B cell (primary cell): ENCODE results near the gene LRSAM1. TPM values are rescaled to one million over a fixed set of nuclear protein-coding genes. Genes with fewer than 3 reads are reported as not detected.

Source experiments
- ATAC-seq: fragments of 200-7000 bp; cut with Tn5 transposase; one replicate; pipeline ENCODE4 v1.10.0; 2021; ENCODE audit warnings: low read depth, mild to moderate bottlenecking, moderate number of reproducible peaks, moderate library complexity
- CTCF ChIA-PET: fragments of 350-600 bp; sonication (Branson Sonifier 250); formaldehyde crosslinking; loops from one replicate; lab custom pipeline; 2021; ENCODE audit warnings: antibody characterized with exemption, inconsistent platforms; lab: Charles Lee
- POLR2A ChIA-PET: fragments of 350-600 bp; sonication (Branson Sonifier 250); formaldehyde crosslinking; loops from one replicate; lab custom pipeline; 2021; ENCODE audit warnings: antibody characterized with exemption; lab: Charles Lee
- DNase-seq: peaks from one replicate; pipeline ENCODE4 v3.0.0; 2013
- H2AFZ ChIP-seq: 2 replicates; pipeline ENCODE4 v1.6.1; 2012; ENCODE audit warnings: mild to moderate bottlenecking, low read depth, low read length; ENCODE audit not compliant: insufficient read depth, poor library complexity, severe bottlenecking
- H3K27ac ChIP-seq, 2 donors: 1 replicate in 1 of 2; 2 replicates in 1 of 2; pipeline ENCODE4 v1.5.1; 2012 to 2013; ENCODE audit warnings: low read length in 2 of 2, mild to moderate bottlenecking in 2 of 2, moderate library complexity in 1 of 2
- H3K27me3 ChIP-seq, 4 experiments: fragments of 200-600 bp in 1 of 4; sonication (generic) in 1 of 4; replicated peaks in 1 of 4; 1 replicate in 2 of 4; 2 replicates in 2 of 4; pipeline versions ENCODE4 v1.6.1 to v1.7.0; 2013 to 2016; ENCODE audit warnings: low read length in 3 of 4, mild to moderate bottlenecking in 2 of 4, mixed read lengths in 1 of 4, moderate library complexity in 1 of 4; ENCODE audit not compliant: insufficient read depth in 4 of 4, control insufficient read depth in 3 of 4; ENCODE audit errors: control extremely low read depth in 1 of 4
- H3K36me3 ChIP-seq, 2 experiments: replicated peaks in 1 of 2; 1 replicate in 1 of 2; 2 replicates in 1 of 2; pipeline versions ENCODE4 v1.6.1 to v1.7.1; 2013; ENCODE audit warnings: low read length in 1 of 2; ENCODE audit not compliant: insufficient read depth in 2 of 2, control insufficient read depth in 1 of 2; ENCODE audit errors: control extremely low read depth in 1 of 2, extremely low read depth in 1 of 2
- H3K4me1 ChIP-seq, 2 donors: fragments of 200-600 bp in 1 of 2; sonication (generic) in 1 of 2; 1 replicate in 1 of 2; 2 replicates in 1 of 2; pipeline versions ENCODE4 v1.5.1 to v1.6.1; 2013 to 2017; ENCODE audit warnings: low read length in 2 of 2; ENCODE audit not compliant: control insufficient read depth in 2 of 2, insufficient read depth in 2 of 2
- H3K4me2 ChIP-seq: replicated peaks from 2 replicates; pipeline ENCODE3; 2012; ENCODE audit warnings: mild to moderate bottlenecking, low read depth, low read length; ENCODE audit not compliant: poor library complexity, severe bottlenecking
- H3K4me3 ChIP-seq, 5 experiments: fragments of 200-600 bp in 1 of 5; sonication (generic) in 1 of 5; 1 replicate in 3 of 5; 2 replicates in 2 of 5; pipeline versions ENCODE4 v1.5.1 to v1.7.0; 2011 to 2016; ENCODE audit warnings: low read length in 4 of 5, mild to moderate bottlenecking in 4 of 5, low read depth in 2 of 5, control low read depth in 1 of 5, moderate library complexity in 1 of 5; ENCODE audit not compliant: insufficient read depth in 1 of 5; ENCODE audit errors: control extremely low read depth in 1 of 5, extremely low read depth in 1 of 5
- H3K79me2 ChIP-seq: fragments of 200-600 bp; sonication (generic); one replicate; pipeline ENCODE4 v1.6.0; 2016; ENCODE audit warnings: low read length; ENCODE audit not compliant: control insufficient read depth, insufficient read depth
- H3K9ac ChIP-seq: fragments of 200-600 bp; sonication (generic); 2 replicates; pipeline ENCODE4 v1.6.1; 2017; ENCODE audit warnings: mild to moderate bottlenecking, low read length, moderate library complexity
- H3K9me3 ChIP-seq, 3 donors: one replicate each; pipeline versions ENCODE4 v1.6.1 to v1.7.1; 2013; ENCODE audit warnings: low read length in 2 of 3; ENCODE audit not compliant: control insufficient read depth in 2 of 3, insufficient read depth in 1 of 3; ENCODE audit errors: control extremely low read depth in 1 of 3
- H4K20me1 ChIP-seq: 2 replicates; pipeline ENCODE4 v1.6.0; 2012; ENCODE audit warnings: mild to moderate bottlenecking, low read length; ENCODE audit not compliant: insufficient read depth, control insufficient read depth, poor library complexity, severe bottlenecking
- H3K27ac Mint-ChIP-seq: one replicate; pipeline ENCODE4 v1.8.0; 2021; ENCODE audit warnings: mixed read lengths
- H3K27me3 Mint-ChIP-seq: one replicate; pipeline ENCODE4 v1.8.0; 2021; ENCODE audit warnings: mixed read lengths
- H3K4me1 Mint-ChIP-seq: one replicate; pipeline ENCODE4 v1.8.0; 2021; ENCODE audit warnings: mixed read lengths
- H3K4me3 Mint-ChIP-seq: one replicate; pipeline ENCODE4 v1.8.0; 2021; ENCODE audit warnings: mixed read lengths
- H3K9me3 Mint-ChIP-seq: one replicate; pipeline ENCODE4 v1.8.0; 2022; ENCODE audit warnings: mixed read lengths; ENCODE audit not compliant: insufficient read depth
- EZH2 ChIP-seq: IDR thresholded peaks from 2 replicates; pipeline ENCODE4 v1.6.1; 2012; ENCODE audit warnings: borderline replicate concordance, low read depth, mild to moderate bottlenecking, moderate library complexity, low read length; ENCODE audit not compliant: insufficient read depth, poor library complexity, severe bottlenecking
- WGBS: methylation state at CpG from one replicate; pipeline ENCODE4 v1.1.5; 2013; ENCODE audit warnings: missing lambda C conversion rate; ENCODE audit not compliant: insufficient coverage; 5-methylcytosine and 5-hydroxymethylcytosine counted together
- intact Hi-C: fragments of 100-400 bp; cut with micrococcal nuclease; formaldehyde crosslinking; loops from one replicate; pipeline ENCODE4 v1.10.0; 2022
- polyA plus RNA-seq: library from polyadenylated mRNA; depleted of rRNA; stranded (reverse); fragments of >200 nt; gene quantifications from 2 replicates; pipeline ENCODE4 v1.2.3, GENCODE V29; 2012
- total RNA-seq, 2 donors: library from RNA; stranded (reverse); fragments of 120-200 nt in 1 of 2; gene quantifications; 1 replicate in 1 of 2; 2 replicates in 1 of 2; pipeline versions ENCODE4 v1.2.3 to v1.2.4, GENCODE V29; 2013 to 2022
- TF ChIP-seq, protein P1 (sequence below): fragments of 200-600 bp; IDR thresholded peaks from one replicate; pipeline ENCODE4 v1.8.0; 2022; ENCODE audit warnings: antibody characterized with exemption, mild to moderate bottlenecking

LRSAM1 gene
- total and polyA plus RNA-seq, 2 donors (not counting 1 experiment from before 2014, with no cell fraction given): 30.6 to 39.8 TPM

- Histone ChIP-seq H3K4me3 (no peak overlapping the region), H4K20me1 (no peaks in the 10 kb centered on the region), H2AFZ (no peak overlapping the region), H3K4me1 (no peaks in the 10 kb centered on the region), H3K36me3 (peaks cover 0 to 3% of the 10 kb centered on the region in 2 experiments), H3K27me3 (no peaks in the 10 kb centered on the region), H3K79me2 (no peaks in the 10 kb centered on the region), H3K4me2 (no peak overlapping the region), H3K9ac (no peak overlapping the region), H3K9me3 (no peaks in the 10 kb centered on the region), H3K27ac (no peak overlapping the region)
- Mint-ChIP-seq H3K27ac (no peak overlapping the region), H3K4me3 (no peak overlapping the region), H3K27me3 (no peaks in the 10 kb centered on the region), H3K9me3 (no peaks in the 10 kb centered on the region), H3K4me1 (no peaks in the 10 kb centered on the region)
- TF ChIP-seq, protein P1, sequence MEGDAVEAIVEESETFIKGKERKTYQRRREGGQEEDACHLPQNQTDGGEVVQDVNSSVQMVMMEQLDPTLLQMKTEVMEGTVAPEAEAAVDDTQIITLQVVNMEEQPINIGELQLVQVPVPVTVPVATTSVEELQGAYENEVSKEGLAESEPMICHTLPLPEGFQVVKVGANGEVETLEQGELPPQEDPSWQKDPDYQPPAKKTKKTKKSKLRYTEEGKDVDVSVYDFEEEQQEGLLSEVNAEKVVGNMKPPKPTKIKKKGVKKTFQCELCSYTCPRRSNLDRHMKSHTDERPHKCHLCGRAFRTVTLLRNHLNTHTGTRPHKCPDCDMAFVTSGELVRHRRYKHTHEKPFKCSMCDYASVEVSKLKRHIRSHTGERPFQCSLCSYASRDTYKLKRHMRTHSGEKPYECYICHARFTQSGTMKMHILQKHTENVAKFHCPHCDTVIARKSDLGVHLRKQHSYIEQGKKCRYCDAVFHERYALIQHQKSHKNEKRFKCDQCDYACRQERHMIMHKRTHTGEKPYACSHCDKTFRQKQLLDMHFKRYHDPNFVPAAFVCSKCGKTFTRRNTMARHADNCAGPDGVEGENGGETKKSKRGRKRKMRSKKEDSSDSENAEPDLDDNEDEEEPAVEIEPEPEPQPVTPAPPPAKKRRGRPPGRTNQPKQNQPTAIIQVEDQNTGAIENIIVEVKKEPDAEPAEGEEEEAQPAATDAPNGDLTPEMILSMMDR: no peak
- TF ChIP-seq EZH2: no peak
- no peak for DNase-seq
- ChIA-PET POLR2A (no interaction called here), CTCF (interaction anchor here (0.8 to 3.9 kb wide), 15 partner anchors 9 to 418 kb away, joined by 3 to 50 read pairs (median 5); partner anchors contain the start of gene TOR2A)
- intact Hi-C loops: no loop called here
- 89% methylated on average over 18 of the region's 20 CpGs for WGBS
- no peak for ATAC-seq
These were observed 52.1 kb downstream of the LRSAM1 start for GRCh38 chr9:127503379-127503921.
